GM18907 (cell line): ENCODE results near the gene RIMS4.

ENCODE experiments used
- ATAC-seq: cut with Tn5 transposase; IDR thresholded peaks from one replicate; pipeline ENCODE4 v1.9.1; 2021; ENCODE audit warnings: mild to moderate bottlenecking, moderate library complexity; ENCODE audit not compliant: unreplicated experiment

RIMS4 gene

DNA sequence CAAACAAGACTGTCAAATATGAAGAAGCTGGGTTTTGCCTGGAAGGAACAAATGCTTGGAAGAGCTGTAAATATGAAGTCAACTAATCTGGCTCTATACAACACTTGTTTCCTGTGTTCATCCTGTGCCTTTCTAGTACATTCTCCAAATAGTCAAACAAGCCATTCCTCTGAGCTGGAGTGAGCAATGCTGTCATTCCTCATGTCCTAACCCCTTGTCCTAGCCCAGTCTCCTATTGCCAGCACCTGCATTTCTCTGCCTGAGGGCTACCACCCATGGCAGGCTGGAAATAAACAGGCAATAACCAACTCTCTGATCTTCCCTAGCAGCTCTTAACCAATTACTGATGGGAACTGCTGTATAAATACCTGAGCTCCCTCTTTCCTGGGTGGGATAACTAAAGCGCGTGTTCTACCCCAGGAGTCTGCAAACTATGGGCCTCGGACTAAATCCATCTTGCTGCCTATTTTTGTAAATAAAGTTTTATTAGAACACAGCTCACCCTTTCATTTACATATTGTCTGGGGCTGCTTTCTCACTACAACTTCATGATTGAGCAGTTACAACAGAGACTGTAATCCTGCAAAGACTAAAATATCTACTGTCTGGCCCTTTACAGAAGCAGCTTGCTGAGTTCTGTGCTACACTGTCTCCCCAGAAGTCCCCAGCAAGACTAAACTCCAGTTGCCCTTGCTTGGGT, 13.4 kb downstream of the RIMS4 start:
- ATAC-seq: no peak

GRCh38 chr20:44796311-44796710, 14.0 kb downstream of the RIMS4 start:
- ATAC-seq: no peak

GRCh38 chr20:44795836-44796235, 14.5 kb downstream of the RIMS4 start:
- no peak for ATAC-seq

GRCh38 chr20:44792796-44793195, 17.6 kb downstream of the RIMS4 start:
- ATAC-seq: no peak

DNA sequence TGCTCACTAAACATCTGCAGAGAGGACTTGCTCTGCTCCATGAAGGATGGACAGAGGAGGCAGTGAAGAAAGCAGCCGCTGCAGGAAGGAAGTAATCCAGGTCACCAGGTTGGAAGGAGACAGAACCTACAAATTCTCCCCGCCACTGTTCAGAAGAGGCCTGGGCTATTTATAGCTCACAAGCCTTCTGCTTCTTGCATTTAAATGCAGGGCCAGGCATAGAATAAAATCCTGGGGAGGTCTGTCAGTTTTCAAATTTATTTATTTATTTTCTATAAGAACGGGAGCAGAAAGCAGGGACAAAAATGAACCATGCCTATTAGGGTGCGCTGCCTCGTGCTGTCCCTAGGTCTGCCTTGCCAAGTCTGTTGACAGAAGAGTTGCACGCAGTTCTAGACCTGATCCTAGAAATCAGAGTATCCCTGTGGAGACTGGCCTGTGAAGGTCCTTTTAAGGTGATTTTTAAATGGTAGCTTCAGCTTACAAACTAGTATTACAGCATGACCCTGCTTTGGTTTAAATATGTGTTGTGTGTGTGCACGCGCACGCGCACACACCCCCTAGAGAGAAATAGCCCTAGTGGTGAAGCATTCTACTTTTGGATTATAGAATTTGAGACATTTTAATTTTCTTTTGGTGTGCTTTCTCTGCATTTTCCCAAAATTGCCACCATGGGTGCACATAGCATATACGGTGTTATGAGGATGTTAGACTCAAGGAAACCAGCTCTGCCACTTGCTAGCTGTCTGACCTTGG, 19.5 kb downstream of the RIMS4 start:
- no peak for ATAC-seq

DNA sequence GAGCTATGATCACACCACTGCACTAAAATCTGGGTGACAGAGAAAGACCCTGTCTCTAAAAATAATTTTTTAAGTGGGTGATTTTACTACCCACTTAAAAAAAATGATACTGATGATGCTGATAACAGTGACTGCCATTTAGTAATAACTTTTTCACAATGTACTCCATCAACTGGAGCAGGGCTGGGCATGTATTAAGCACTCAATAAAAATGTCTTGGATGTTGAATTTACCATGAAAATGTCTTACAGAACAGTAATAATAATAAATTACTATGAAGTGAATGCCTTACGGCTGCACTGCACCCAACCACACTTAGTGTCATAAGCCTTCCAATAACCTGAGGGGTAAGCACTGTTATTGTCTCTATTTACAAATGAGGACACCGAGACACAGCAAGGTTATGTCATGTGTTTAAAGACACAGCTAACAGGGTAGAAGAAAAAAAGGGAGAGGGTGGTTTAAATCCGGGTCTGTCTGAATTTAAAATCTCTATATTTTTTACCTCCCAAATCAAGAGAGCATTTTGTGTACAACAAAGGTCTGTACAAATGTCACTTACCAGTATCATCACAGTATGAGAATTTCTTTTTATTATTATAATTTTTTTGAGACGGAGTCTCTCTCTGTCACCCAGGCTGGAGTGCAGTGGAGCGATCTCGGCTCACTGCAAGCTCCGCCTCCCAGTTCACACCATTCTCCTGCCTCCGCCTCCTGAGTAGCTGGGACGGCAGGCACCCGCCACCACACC, 21.5 kb downstream of the RIMS4 start:
- ATAC-seq: no peak

DNA sequence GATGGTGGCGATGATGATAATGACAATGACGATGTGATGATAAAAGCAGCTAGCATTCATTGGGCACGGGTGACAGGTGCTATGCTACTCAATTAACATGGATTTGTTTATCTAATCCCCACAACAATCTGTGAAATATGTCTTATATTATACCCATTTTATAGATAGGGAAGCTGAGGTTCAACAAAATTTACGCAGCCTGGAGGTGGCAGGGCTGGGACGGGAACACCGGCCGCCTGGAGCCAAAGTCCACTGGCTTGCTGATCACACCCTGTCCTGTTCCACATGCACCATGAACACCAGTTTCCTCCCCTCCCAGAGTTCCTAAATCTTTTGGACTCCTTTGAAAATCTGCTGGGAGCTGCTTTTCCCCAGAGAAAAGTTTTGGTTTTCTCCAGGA, 23.0 kb downstream of the RIMS4 start:
- ATAC-seq: no peak

DNA sequence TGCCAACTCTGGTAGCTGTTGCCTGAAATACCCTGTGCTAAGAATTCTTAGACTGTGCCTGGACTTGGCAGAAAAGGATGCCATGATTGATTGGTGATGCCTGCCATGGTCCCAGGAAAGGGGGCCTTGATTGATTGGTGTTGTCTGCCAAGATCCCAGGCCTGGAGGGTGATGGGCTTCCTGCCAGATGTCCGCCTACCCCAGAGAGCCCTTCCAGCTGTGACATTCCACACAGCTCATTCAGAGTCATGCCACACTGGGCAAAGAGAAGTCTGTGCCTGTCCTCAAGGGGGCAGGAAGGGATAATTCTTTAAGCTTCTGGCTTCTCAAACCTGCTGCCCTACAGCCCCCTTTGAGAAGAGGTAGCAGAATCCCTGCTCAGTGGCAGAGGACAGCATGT, 24.6 kb downstream of the RIMS4 start:
- ATAC-seq: no peak

GRCh38 chr20:44784688-44785087, 25.7 kb downstream of the RIMS4 start:
- ATAC-seq: no peak

- ATAC-seq: no peak
These were observed 28.6 kb downstream of the RIMS4 start for GRCh38 chr20:44781791-44782190.

- no peak for ATAC-seq
These were observed 29.2 kb downstream of the RIMS4 start for GRCh38 chr20:44781118-44781517.

DNA sequence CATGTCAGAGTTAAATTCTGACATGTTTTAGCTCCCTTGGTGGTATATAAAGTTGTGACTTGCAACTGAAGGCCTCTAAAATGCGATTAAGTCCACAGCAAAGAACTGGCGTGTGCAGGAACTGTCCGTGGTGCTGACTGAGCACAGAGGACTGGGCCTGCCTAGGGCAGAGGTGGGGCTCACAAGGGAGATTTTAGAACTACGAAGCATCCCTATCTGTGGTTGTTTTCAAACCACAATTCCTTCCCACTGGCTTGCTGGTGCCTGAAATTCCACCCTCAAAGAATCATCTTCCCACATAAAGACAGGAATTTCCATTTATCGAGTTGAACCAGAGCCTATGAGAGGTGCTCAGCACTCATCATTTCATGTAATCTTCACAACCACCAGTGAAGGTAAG, 30.1 kb downstream of the RIMS4 start:
- no peak for ATAC-seq

DNA sequence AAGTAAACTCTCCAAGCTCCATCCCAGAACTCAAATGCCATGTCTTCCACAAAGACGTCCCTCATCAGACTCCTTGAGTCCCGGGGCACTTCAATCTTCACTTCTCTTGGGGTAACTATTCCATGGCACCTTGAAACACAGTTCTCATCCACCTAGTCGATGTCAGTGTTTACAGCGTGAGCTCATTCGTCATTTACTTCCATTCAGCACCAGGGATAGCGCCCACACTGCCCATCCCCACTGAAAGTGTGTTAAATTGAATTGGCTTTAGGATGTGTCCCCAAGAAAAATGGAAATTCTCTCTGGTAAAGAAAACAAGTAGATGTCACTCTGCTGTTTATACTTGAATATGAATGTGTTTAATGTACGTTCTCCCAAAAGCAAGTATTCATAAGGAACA, 33.4 kb downstream of the RIMS4 start:
- ATAC-seq: no peak

GRCh38 chr20:44773070-44773829, 37.1 kb downstream of the RIMS4 start:
- ATAC-seq: no peak

DNA sequence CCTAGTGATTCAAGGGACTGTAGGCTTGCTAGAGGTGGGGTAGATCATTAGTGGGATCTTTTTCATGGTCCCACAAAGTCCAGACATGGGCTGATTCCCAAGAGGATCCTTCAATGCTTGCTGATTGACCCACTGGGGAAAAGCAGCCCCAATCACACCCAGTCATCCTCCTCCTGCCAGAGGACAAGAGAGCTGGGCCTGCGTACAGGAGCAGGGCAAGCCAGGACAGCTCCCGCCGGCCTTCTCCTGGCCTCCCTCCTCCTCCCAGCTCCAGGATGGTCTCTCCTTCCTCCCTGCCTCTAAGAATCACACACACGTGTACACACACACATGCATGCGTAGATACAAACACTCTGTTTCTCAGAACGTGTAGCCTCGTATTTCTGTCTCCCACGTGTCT, 37.7 kb downstream of the RIMS4 start:
- ATAC-seq: no peak

- no peak for ATAC-seq
These were observed 39.2 kb downstream of the RIMS4 start for GRCh38 chr20:44771172-44771535.

DNA sequence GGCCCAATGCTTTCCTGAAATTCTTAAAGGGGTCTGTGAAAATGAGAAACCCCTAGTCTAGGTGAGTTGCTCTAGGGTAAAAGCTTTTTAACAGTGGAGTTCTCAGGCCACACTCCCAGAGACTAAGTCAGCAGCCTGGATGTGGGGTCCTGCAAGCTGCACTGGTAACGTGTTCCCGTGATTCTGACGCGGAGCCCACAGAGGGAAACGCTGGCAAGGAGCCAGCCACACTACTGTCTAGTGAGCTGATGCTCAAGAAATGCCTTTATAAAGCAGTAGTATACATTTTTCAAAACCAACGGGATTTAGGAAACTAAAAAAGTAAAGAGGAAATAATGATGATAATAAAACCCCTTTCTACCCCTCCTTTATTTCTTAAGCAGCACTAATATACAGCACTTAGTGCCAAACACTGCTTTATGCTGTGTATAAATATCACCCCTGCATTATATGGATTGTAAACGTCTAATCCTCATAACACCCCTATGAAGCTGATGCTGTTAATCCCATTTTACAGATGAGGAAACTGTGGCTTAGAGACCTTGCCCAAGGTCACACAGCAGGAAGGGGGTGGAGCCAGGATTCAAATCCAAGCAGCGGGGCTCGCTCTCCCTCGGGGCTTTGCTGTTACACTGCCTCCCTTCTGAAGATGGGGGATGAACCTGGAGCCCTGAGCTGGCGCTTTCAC, 39.7 kb downstream of the RIMS4 start:
- no peak for ATAC-seq

DNA sequence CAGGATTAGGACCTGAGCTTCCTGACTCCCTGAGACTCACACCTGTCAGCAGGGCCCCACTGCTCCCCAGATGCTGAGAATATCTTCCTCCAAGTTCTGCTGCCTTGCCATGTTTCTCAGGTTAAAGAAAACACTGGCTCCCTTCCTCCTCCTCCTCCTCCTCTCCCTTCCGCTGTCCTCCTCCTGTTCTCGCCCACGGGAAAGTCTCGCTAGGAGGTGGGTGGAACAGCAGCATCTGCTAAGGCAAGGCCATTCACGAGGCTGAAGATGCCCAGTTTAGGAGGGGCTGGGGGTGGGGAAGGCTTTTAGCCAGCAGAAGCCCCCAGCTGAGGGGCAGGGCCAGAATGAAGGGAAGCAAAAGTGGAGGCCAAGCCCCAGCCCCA, 40.9 kb downstream of the RIMS4 start:
- ATAC-seq: no peak

- ATAC-seq: no peak
These were observed 41.4 kb downstream of the RIMS4 start for GRCh38 chr20:44768854-44769480.

DNA sequence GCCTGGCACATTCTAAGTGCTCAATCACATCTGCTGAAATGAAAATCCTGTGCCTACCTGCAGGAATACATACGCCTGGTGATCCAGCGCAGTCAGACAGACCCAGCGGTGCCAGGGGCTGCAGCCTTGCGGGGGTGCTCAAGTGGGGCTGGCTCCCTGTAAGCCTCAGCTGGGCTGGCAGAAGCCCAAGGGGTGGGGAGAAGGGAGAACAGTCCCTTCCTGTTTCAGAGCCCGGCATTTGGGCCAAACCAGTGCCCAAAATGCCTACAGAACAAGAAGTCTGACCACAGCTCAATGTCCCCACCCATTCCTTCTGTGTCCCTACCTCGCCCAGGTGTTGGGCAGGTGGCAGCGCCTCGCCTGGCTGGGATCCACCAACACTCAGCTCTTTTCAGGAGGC, 42.1 kb downstream of the RIMS4 start:
- no peak for ATAC-seq
